Smooth muscle cell (in vitro differentiated cells): ENCODE measurements around the gene MAST1. TPM values are rescaled to one million over a fixed set of nuclear protein-coding genes. Genes with fewer than 3 reads are reported as not detected.
"Not testable (repeated sequence)": the region's sequence is repeated elsewhere in the genome, so short reads cannot be mapped to it uniquely, and the experiment has no call there.

Experiments used
- DNase-seq: peaks from one replicate; lab custom pipeline; 2025; ENCODE audit not compliant: unreplicated experiment; lab: John Stamatoyannopoulos, UW
- H2AFZ ChIP-seq: fragments of 200-600 bp; sonication (generic); 2 replicates; pipeline ENCODE4 v1.6.0; 2016; ENCODE audit warnings: antibody characterized with exemption, low read depth, mild to moderate bottlenecking
- H3F3A ChIP-seq: fragments of 200-600 bp; sonication (generic); 2 replicates; pipeline ENCODE4 v1.6.0; 2017; ENCODE audit warnings: antibody characterized with exemption, low read depth
- H3K27ac ChIP-seq: fragments of 200-600 bp; sonication (generic); 2 replicates; pipeline ENCODE4 v1.5.1; 2016; ENCODE audit warnings: low read depth, mild to moderate bottlenecking
- H3K27me3 ChIP-seq: fragments of 200-600 bp; sonication (generic); 2 replicates; pipeline ENCODE4 v1.6.1; 2016; ENCODE audit warnings: low read depth, mild to moderate bottlenecking
- H3K36me3 ChIP-seq: fragments of 200-600 bp; sonication (generic); 2 replicates; pipeline ENCODE4 v1.5.1; 2016; ENCODE audit warnings: low read depth
- H3K4me1 ChIP-seq: fragments of 200-600 bp; sonication (generic); 2 replicates; pipeline ENCODE4 v1.5.1; 2016; ENCODE audit warnings: low read depth
- H3K4me2 ChIP-seq: fragments of 200-600 bp; sonication (generic); 2 replicates; pipeline ENCODE4 v1.6.0; 2016; ENCODE audit warnings: mild to moderate bottlenecking
- H3K4me3 ChIP-seq: fragments of 200-600 bp; sonication (generic); 2 replicates; pipeline ENCODE4 v1.5.1; 2016; ENCODE audit warnings: mild to moderate bottlenecking
- H3K79me2 ChIP-seq: fragments of 200-600 bp; sonication (generic); 2 replicates; pipeline ENCODE4 v1.6.0; 2016; ENCODE audit warnings: low read depth, mild to moderate bottlenecking
- H3K9ac ChIP-seq: fragments of 200-600 bp; sonication (generic); 2 replicates; pipeline ENCODE4 v1.6.0; 2016; ENCODE audit warnings: low read depth
- H3K9me3 ChIP-seq: fragments of 200-600 bp; sonication (generic); replicated peaks from 2 replicates; pipeline ENCODE4 v1.5.1; 2016; ENCODE audit warnings: low read depth
- H4K20me1 ChIP-seq: fragments of 200-600 bp; sonication (generic); 2 replicates; pipeline ENCODE4 v1.6.0; 2016; ENCODE audit warnings: low read depth
- WGBS: methylation state at CpG from one replicate; pipeline ENCODE4 v1.1.7; 2016; ENCODE audit warnings: low lambda C conversion rate; 5-methylcytosine and 5-hydroxymethylcytosine counted together
- polyA plus RNA-seq: library from polyadenylated mRNA; unstranded; fragments of >200 nt; fragmentation: Nextera tagmentation; extraction: Ambion mirVana; gene quantifications from 2 replicates; pipeline ENCODE4 v1.2.1, GENCODE V29; 2016
- total RNA-seq: library from RNA; depleted of rRNA; stranded (reverse); fragments of >200 nt; gene quantifications from 2 replicates; pipeline ENCODE4 v1.2.3, GENCODE V29; 2014
- TF ChIP-seq, protein P1 (sequence below): fragments of 200-600 bp; sonication (generic); IDR thresholded peaks from 2 replicates; pipeline ENCODE4 v1.5.1; 2017; ENCODE audit warnings: borderline replicate concordance, mild to moderate bottlenecking, antibody characterized with exemption; ENCODE audit not compliant: insufficient read depth, poor library complexity, severe bottlenecking

Gene MAST1
- total and polyA plus RNA-seq, 2 experiments from 2014 or later: 2.7 to 3.2 TPM

DNA sequence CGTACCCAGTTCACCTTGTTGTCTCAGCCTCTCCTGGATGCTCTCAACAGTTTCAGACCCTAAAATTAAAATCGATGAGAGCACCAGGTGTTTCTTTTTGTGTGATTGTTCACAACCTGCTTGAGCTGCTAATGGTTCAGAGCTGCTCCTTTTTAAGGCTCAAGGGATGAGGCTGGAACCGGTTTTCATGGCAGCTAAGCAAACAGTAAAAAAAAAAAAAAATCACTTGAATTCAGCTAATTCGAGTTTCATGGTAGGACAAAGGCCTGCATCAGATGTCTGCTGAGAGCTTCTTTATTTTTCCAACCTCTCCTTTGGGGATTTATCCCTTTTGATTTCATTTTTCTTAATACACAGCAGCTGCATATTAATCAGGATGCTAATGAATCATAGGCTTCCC, 74.3 kb downstream of the MAST1 start:
- no peak for DNase-seq
- 73% methylated on average over 4 of the region's 4 CpGs for WGBS

DNA sequence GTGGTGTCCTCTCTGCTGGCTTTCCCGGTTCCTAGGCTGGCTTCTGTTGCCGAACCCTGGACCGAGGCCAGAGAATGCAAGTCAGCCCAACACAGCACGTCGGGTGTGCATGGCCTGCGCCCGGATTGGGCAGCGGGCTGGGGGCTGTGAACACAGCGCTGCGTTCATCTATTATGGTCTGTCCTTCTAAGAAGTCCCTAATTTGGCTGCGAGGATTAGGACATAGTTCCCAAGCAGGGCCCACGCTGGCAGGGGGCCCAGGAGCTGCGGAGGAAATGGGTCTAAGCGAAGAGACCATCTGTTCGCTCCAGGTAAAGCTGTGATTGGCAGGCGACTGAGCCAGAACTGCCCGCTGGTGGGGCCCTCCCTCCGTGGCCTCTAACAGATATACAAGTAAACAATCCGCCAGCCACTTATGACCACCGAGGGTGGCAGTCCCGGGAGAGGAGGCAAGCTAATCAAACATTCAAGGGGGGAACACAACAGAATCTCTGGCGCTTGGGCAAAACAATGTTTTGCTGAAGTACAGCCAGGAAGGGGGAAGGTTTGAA, 74.8 kb downstream of the MAST1 start:
- Histone ChIP-seq H3F3A (no peaks in the 10 kb centered on the region), H3K79me2 (no peaks in the 10 kb centered on the region), H3K27ac (no peak overlapping the region), H3K4me2 (peak overlapping the region; percentile 71), H3K9me3 (no peaks in the 10 kb centered on the region), H3K9ac (no peak overlapping the region), H3K4me3 (peak overlapping the region; percentile 18), H3K27me3 (no peaks in the 10 kb centered on the region), H3K36me3 (no peaks in the 10 kb centered on the region), H4K20me1 (no peaks in the 10 kb centered on the region), H2AFZ (no peak overlapping the region), H3K4me1 (peaks cover 19% of the 10 kb centered on the region)
- DNase-seq: no peak
- WGBS: 35% methylated on average over 22 of the region's 22 CpGs
- TF ChIP-seq, protein P1, sequence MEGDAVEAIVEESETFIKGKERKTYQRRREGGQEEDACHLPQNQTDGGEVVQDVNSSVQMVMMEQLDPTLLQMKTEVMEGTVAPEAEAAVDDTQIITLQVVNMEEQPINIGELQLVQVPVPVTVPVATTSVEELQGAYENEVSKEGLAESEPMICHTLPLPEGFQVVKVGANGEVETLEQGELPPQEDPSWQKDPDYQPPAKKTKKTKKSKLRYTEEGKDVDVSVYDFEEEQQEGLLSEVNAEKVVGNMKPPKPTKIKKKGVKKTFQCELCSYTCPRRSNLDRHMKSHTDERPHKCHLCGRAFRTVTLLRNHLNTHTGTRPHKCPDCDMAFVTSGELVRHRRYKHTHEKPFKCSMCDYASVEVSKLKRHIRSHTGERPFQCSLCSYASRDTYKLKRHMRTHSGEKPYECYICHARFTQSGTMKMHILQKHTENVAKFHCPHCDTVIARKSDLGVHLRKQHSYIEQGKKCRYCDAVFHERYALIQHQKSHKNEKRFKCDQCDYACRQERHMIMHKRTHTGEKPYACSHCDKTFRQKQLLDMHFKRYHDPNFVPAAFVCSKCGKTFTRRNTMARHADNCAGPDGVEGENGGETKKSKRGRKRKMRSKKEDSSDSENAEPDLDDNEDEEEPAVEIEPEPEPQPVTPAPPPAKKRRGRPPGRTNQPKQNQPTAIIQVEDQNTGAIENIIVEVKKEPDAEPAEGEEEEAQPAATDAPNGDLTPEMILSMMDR: no peak

More for the DNA sequence above, 74.3 kb downstream of the MAST1 start:
- Histone ChIP-seq H3K79me2 (no peaks in the 10 kb centered on the region), H3K9me3 (no peaks in the 10 kb centered on the region), H4K20me1 (no peaks in the 10 kb centered on the region), H3K4me1 (peaks cover 19% of the 10 kb centered on the region), H3K36me3 (no peaks in the 10 kb centered on the region), H3K4me3 (no peak overlapping the region), H2AFZ (no peak overlapping the region), H3F3A (no peaks in the 10 kb centered on the region), H3K27me3 (no peaks in the 10 kb centered on the region), H3K4me2 (no peak overlapping the region), H3K9ac (no peak overlapping the region), H3K27ac (no peak overlapping the region)
- TF ChIP-seq, protein P1: no peak

DNA sequence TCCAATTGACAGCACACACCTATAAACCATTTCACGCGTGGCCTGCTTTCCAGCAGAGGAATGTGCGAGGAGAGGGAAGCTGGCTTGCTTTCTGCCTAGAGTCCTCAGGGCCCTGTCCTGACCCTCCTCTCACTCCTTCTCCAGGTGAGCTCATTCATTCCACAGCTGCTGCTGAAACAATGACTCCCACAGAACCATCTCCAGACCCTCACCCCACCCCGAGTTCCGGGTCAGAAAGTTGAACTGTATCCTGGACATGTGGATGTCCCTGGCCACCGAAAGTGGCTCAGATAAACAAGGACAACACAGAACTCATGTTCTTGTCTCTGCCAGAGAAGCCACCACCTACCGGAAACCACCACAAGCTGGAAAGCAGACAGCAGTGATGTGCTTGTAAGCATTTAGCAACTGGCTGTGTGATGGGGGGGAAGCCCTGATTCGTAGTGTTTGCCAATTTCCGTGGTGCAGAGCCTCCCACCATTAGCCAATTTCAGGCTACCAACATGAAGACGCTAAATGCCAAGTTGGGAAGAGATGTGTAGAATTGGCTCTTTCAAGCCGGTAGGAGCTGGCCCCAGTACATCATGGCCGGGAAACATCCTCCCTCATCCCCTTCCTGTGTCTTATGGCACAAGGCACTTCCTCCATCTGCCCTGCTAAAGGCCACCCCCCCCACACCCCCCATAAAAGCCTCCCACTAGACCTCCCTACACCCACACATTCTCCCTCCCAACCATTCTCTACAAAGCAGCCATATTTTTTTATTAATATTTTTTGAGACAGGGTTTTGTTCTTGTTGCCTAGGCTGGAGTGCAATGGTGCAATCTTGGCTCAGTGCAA, 75.8 kb downstream of the MAST1 start:
- no peak overlapping the region for H2AFZ ChIP-seq
- peaks cover 19% of the 10 kb centered on the region for H3K4me1 ChIP-seq
- WGBS: 88% methylated on average over 12 of the region's 12 CpGs
- no peaks in the 10 kb centered on the region for H3K27me3 ChIP-seq
- H3K4me3 ChIP-seq: no peak overlapping the region
- TF ChIP-seq, protein P1: no peak
- H3K9me3 ChIP-seq: no peaks in the 10 kb centered on the region
- no peak overlapping the region for H3K27ac ChIP-seq
- DNase-seq: no peak
- H3K79me2 ChIP-seq: no peaks in the 10 kb centered on the region
- H3K4me2 ChIP-seq: no peak overlapping the region
- no peaks in the 10 kb centered on the region for H4K20me1 ChIP-seq
- H3F3A ChIP-seq: no peaks in the 10 kb centered on the region
- H3K9ac ChIP-seq: no peak overlapping the region
- H3K36me3 ChIP-seq: no peaks in the 10 kb centered on the region

DNA sequence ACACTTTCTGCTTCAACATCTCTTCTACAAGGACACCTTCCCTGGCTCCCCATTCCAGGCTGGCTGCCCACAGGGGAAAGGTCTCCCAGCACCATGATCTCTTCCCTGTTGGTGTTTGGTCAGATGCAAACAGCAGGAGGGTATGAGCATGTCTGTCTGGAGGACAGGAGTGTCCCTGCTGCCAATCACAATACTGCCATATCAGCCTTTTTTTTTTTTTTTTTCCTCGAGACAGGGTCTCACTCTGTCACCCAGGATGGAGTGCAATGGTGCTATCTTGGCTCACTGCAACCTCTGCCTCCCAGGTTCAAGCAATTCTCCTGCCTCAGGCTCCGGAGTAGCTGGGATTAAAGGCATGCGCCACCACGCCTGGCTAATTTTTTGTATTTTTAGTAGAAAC, 77.5 kb downstream of the MAST1 start:
- H3K79me2 ChIP-seq, H4K20me1 ChIP-seq, H3K4me3 ChIP-seq, DNase-seq, H3F3A ChIP-seq, H3K36me3 ChIP-seq, H3K9ac ChIP-seq, H3K27ac ChIP-seq, H2AFZ ChIP-seq, H3K4me2 ChIP-seq, H3K9me3 ChIP-seq, H3K27me3 ChIP-seq: not testable (repeated sequence)
- 84% methylated on average over 4 of the region's 4 CpGs for WGBS
- H3K4me1 ChIP-seq: peaks cover 19% of the 10 kb centered on the region
